GM23338 (cell line): ENCODE results near the gene OR5M10. TPM values are rescaled to one million over a fixed set of nuclear protein-coding genes. Genes with fewer than 3 reads are reported as not detected.
"Not testable (repeated sequence)": the region's sequence is repeated elsewhere in the genome, so short reads cannot be mapped to it uniquely, and the experiment has no call there.

Experiments used
- ATAC-seq: fragments of 200-7000 bp; cut with Tn5 transposase; 3 replicates; pipeline ENCODE4 v1.9.1; 2020
- DNase-seq: peaks from one replicate; pipeline ENCODE4 v3.0.0-alpha.2; 2015; ENCODE audit warnings: low spot score
- H2AFZ ChIP-seq: fragments of 200-600 bp; sonication (generic); 2 replicates; pipeline ENCODE4 v1.8.0; 2016; ENCODE audit warnings: antibody characterized with exemption, mild to moderate bottlenecking, moderate library complexity
- H3F3A ChIP-seq: fragments of 200-600 bp; sonication (generic); replicated peaks from 2 replicates; pipeline ENCODE4 v1.8.0; 2017; ENCODE audit warnings: antibody characterized with exemption, mixed run types, low read depth
- H3K27ac ChIP-seq: fragments of 200-600 bp; sonication (generic); 2 replicates; pipeline ENCODE4 v1.6.1; 2016; ENCODE audit warnings: low read depth
- H3K27me3 ChIP-seq: fragments of 200-600 bp; sonication (generic); 2 replicates; pipeline ENCODE4 v1.8.0; 2016; ENCODE audit warnings: mild to moderate bottlenecking, mixed run types, moderate library complexity; ENCODE audit not compliant: insufficient read depth
- H3K36me3 ChIP-seq: fragments of 200-600 bp; sonication (generic); 2 replicates; pipeline ENCODE4 v1.8.0; 2016; ENCODE audit warnings: mild to moderate bottlenecking; ENCODE audit not compliant: insufficient read depth
- H3K4me1 ChIP-seq: fragments of 200-600 bp; sonication (generic); 2 replicates; pipeline ENCODE4 v1.8.0; 2016; ENCODE audit warnings: mild to moderate bottlenecking, moderate library complexity; ENCODE audit not compliant: insufficient read depth
- H3K4me2 ChIP-seq: fragments of 200-600 bp; sonication (generic); 2 replicates; pipeline ENCODE4 v1.7.1; 2017; ENCODE audit warnings: mixed run types
- H3K4me3 ChIP-seq: fragments of 200-600 bp; sonication (generic); 2 replicates; pipeline ENCODE4 v1.6.1; 2016; ENCODE audit warnings: mixed run types
- H3K79me2 ChIP-seq: fragments of 200-600 bp; sonication (generic); replicated peaks from 2 replicates; pipeline ENCODE4 v1.8.0; 2017; ENCODE audit warnings: mild to moderate bottlenecking; ENCODE audit not compliant: insufficient read depth
- H3K9me2 ChIP-seq: fragments of 200-600 bp; sonication (generic); 2 replicates; pipeline ENCODE4 v1.8.0; 2017; ENCODE audit not compliant: insufficient read depth
- H4K20me1 ChIP-seq: fragments of 200-600 bp; sonication (generic); replicated peaks from 2 replicates; pipeline ENCODE4 v1.8.0; 2017; ENCODE audit warnings: mild to moderate bottlenecking; ENCODE audit not compliant: insufficient read depth
- H3K27ac Mint-ChIP-seq: 2 replicates; pipeline ENCODE4 v1.8.0; 2020; ENCODE audit warnings: inconsistent platforms, mild to moderate bottlenecking, moderate library complexity, mixed read lengths
- H3K27me3 Mint-ChIP-seq: 3 replicates; pipeline ENCODE4 v1.8.0; 2022; ENCODE audit warnings: low read depth, mild to moderate bottlenecking, moderate library complexity, mixed read lengths, inconsistent platforms; ENCODE audit not compliant: insufficient read depth, poor library complexity
- H3K36me3 Mint-ChIP-seq: 3 replicates; pipeline ENCODE4 v1.8.0; 2021; ENCODE audit warnings: low read depth, mild to moderate bottlenecking, inconsistent platforms, moderate library complexity, mixed read lengths
- H3K4me1 Mint-ChIP-seq: 3 replicates; pipeline ENCODE4 v1.8.0; 2020; ENCODE audit warnings: mild to moderate bottlenecking, inconsistent platforms, mixed read lengths
- H3K4me3 Mint-ChIP-seq: 3 replicates; pipeline ENCODE4 v1.8.0; 2021; ENCODE audit warnings: moderate library complexity, mild to moderate bottlenecking, inconsistent platforms, mixed read lengths
- H3K9me3 Mint-ChIP-seq: 3 replicates; pipeline ENCODE4 v1.8.0; 2020; ENCODE audit warnings: moderate library complexity, mild to moderate bottlenecking, inconsistent platforms, mixed read lengths
- CREB1 ChIP-seq: fragments of 250-450 bp; sonication (Bioruptor Pico); IDR thresholded peaks from 2 replicates; pipeline ENCODE4 v1.5.0; 2020; ENCODE audit warnings: low read depth, mild to moderate bottlenecking, moderate library complexity
- ETS1 ChIP-seq: IDR thresholded peaks from 2 replicates; pipeline ENCODE4 v1.6.1; 2016; ENCODE audit warnings: antibody characterized with exemption
- EZH2phosphoT487 ChIP-seq: fragments of 200-600 bp; sonication (generic); IDR thresholded peaks from one replicate; pipeline ENCODE4 v1.8.1; 2018; ENCODE audit warnings: antibody characterized with exemption; ENCODE audit not compliant: unreplicated experiment
- JUNB ChIP-seq: IDR thresholded peaks from one replicate; pipeline ENCODE4 v1.6.1; 2016; ENCODE audit warnings: antibody characterized with exemption; ENCODE audit not compliant: unreplicated experiment
- NANOG ChIP-seq: IDR thresholded peaks from 2 replicates; pipeline ENCODE4 v1.6.1; 2016; ENCODE audit warnings: antibody characterized with exemption, borderline replicate concordance
- POLR2AphosphoS5 ChIP-seq: IDR thresholded peaks from 2 replicates; pipeline ENCODE4 v1.6.1; 2016; ENCODE audit warnings: antibody characterized with exemption, low read depth
- STAT1 ChIP-seq: IDR thresholded peaks from one replicate; pipeline ENCODE4 v1.6.1; 2016; ENCODE audit warnings: antibody characterized with exemption; ENCODE audit not compliant: unreplicated experiment
- ZNF114 ChIP-seq: fragments of 250-450 bp; sonication (Bioruptor Pico); IDR thresholded peaks from 2 replicates; pipeline ENCODE4 v1.5.0; 2020; ENCODE audit warnings: mild to moderate bottlenecking, moderate library complexity
- ZNF331 ChIP-seq: fragments of 250-450 bp; sonication (Bioruptor Pico); IDR thresholded peaks from 2 replicates; pipeline ENCODE4 v1.5.0; 2020; ENCODE audit warnings: low read depth, mild to moderate bottlenecking, moderate library complexity
- polyA plus RNA-seq: library from polyadenylated mRNA; unstranded; fragments of >200 nt; fragmentation: Nextera tagmentation; extraction: Ambion mirVana; gene quantifications from 2 replicates; pipeline ENCODE4 v1.2.1, GENCODE V29; 2016
- total RNA-seq: library from RNA; depleted of rRNA; stranded (reverse); fragments of >200 nt; shearing (Covaris generic); gene quantifications from 2 replicates; pipeline ENCODE4 v1.2.3, GENCODE V29; 2014

OR5M10 gene
- total and polyA plus RNA-seq, 2 experiments from 2014 or later = not detected

- no peak for TF ChIP-seq ZNF114 (CRISPR knock-in tag)
- no peak for TF ChIP-seq ETS1
- no peak for TF ChIP-seq JUNB
- TF ChIP-seq CREB1 = no peak
- TF ChIP-seq STAT1 = no peak
- no peak for TF ChIP-seq EZH2phosphoT487
- no peak for TF ChIP-seq NANOG
Observed at GRCh38 chr11:56611174-56611573, 33.7 kb upstream of the OR5M10 start (continued).

- H3K36me3 ChIP-seq, H3K27me3 Mint-ChIP-seq, DNase-seq, ATAC-seq, H3K4me3 ChIP-seq, H3K27me3 ChIP-seq, H3K4me2 ChIP-seq, H3K9me2 ChIP-seq, H2AFZ ChIP-seq, H3K27ac Mint-ChIP-seq, H4K20me1 ChIP-seq, H3K27ac ChIP-seq, H3K4me1 ChIP-seq, H3K4me1 Mint-ChIP-seq, H3K4me3 Mint-ChIP-seq, H3F3A ChIP-seq, H3K79me2 ChIP-seq: not testable (repeated sequence)
- H3K36me3 Mint-ChIP-seq = peaks cover 17% of the 10 kb centered on the region; the same call in 2 of the 3 replicates
- peaks cover 38% of the 10 kb centered on the region for H3K9me3 Mint-ChIP-seq
Observed at GRCh38 chr11:56592088-56592717, 14.7 kb upstream of the OR5M10 start.

GRCh38 chr11:56558574-56558973 is 18.9 kb downstream of the OR5M10 start:
- H3K4me1 Mint-ChIP-seq = peaks cover 3% of the 10 kb centered on the region; the same call in 2 of the 3 replicates
- no peak overlapping the region for H3K27ac Mint-ChIP-seq
- ATAC-seq (no peak), DNase-seq (no peak)
- no peak overlapping the region for H3K4me3 Mint-ChIP-seq
- no peaks in the 10 kb centered on the region for H3K79me2 ChIP-seq
- peaks cover 9% of the 10 kb centered on the region for H3K36me3 Mint-ChIP-seq
- no peak overlapping the region for H3K4me3 ChIP-seq
- no peaks in the 10 kb centered on the region for H4K20me1 ChIP-seq
- no peaks in the 10 kb centered on the region for H3K36me3 ChIP-seq
- H3K27me3 Mint-ChIP-seq = peaks cover 4% of the 10 kb centered on the region
- TF ChIP-seq EZH2phosphoT487 = no peak
- TF ChIP-seq POLR2AphosphoS5 = no peak
- TF ChIP-seq CREB1 = no peak
- TF ChIP-seq JUNB = no peak
- TF ChIP-seq ETS1 = no peak
- no peak for TF ChIP-seq ZNF331 (CRISPR knock-in tag)
- no peak for TF ChIP-seq STAT1
- H3K27ac ChIP-seq = no peak overlapping the region
- H3K9me2 ChIP-seq = 0 out of 2 replicates have a peak, but pooled peaks cover 15% of the 10 kb centered on the region
- H3K4me1 ChIP-seq = no peaks in the 10 kb centered on the region
- no peaks in the 10 kb centered on the region for H3K27me3 ChIP-seq
- no peak overlapping the region for H3K4me2 ChIP-seq
- peaks cover 14% of the 10 kb centered on the region; the same call in 2 of the 3 replicates for H3K9me3 Mint-ChIP-seq
- H3F3A ChIP-seq = no peaks in the 10 kb centered on the region
- H2AFZ ChIP-seq = no peak overlapping the region

GRCh38 chr11:56554691-56555090 is 22.8 kb downstream of the OR5M10 start:
- not testable (repeated sequence) for H3K9me3 Mint-ChIP-seq, H3K79me2 ChIP-seq, ATAC-seq, H3K4me1 Mint-ChIP-seq, H3K9me2 ChIP-seq, H3K36me3 ChIP-seq, DNase-seq, H3K4me2 ChIP-seq, H3K27me3 Mint-ChIP-seq, H3K27ac Mint-ChIP-seq, H3K4me3 ChIP-seq, H4K20me1 ChIP-seq, H3K4me1 ChIP-seq, H3K27me3 ChIP-seq, H3F3A ChIP-seq, H3K27ac ChIP-seq, H3K4me3 Mint-ChIP-seq, H3K36me3 Mint-ChIP-seq
- peak overlapping the region; percentile 45; the same call in 1 of the 2 replicates for H2AFZ ChIP-seq
